HFFc6 (cell line): ENCODE results near the gene GCH1. TPM values are rescaled to one million over a fixed set of nuclear protein-coding genes. Genes with fewer than 3 reads are reported as not detected.
"Not testable (repeated sequence)": the region's sequence is repeated elsewhere in the genome, so short reads cannot be mapped to it uniquely, and the experiment has no call there.

Experiments
- DNase-seq: peaks from one replicate; pipeline ENCODE4 v3.0.0-alpha.2; 2018
- H3K27ac Mint-ChIP-seq: 2 replicates; pipeline ENCODE4 v1.8.0; 2020; ENCODE audit warnings: mild to moderate bottlenecking, mixed read lengths
- H3K27me3 Mint-ChIP-seq: 2 replicates; pipeline ENCODE4 v1.8.0; 2021; ENCODE audit warnings: mild to moderate bottlenecking, moderate library complexity, mixed read lengths; ENCODE audit not compliant: insufficient read depth
- H3K36me3 Mint-ChIP-seq: 2 replicates; pipeline ENCODE4 v1.8.0; 2021; ENCODE audit warnings: low read depth, mixed read lengths
- H3K4me1 Mint-ChIP-seq: 2 replicates; pipeline ENCODE4 v1.8.0; 2020; ENCODE audit warnings: low read depth, mixed read lengths
- H3K4me3 Mint-ChIP-seq: 2 replicates; pipeline ENCODE4 v1.8.0; 2020; ENCODE audit warnings: mild to moderate bottlenecking, moderate library complexity, mixed read lengths
- H3K9me3 Mint-ChIP-seq: 2 replicates; pipeline ENCODE4 v1.8.0; 2020; ENCODE audit warnings: mild to moderate bottlenecking, mixed read lengths
- total RNA-seq, 6 experiments: library from RNA; stranded (reverse); fragmentation: NEBNext Ultra II Directional; extraction: Animal tissue kit (Norgen Biotek cat#: 25700); gene quantifications; 2 replicates in 1 of 6; 3 replicates in 5 of 6; pipeline ENCODE4 v1.2.3, GENCODE V29; 2021
- TF ChIP-seq, protein P1 (sequence below): fragments of 200-600 bp; sonication (generic); IDR thresholded peaks from 2 replicates; pipeline ENCODE4 v1.5.0; 2021; ENCODE audit warnings: antibody characterized with exemption, mild to moderate bottlenecking

The GCH1 gene
- total RNA-seq, 6 experiments from 2014 or later, result 0.20 to 0.45 (median 0.31) TPM

DNA sequence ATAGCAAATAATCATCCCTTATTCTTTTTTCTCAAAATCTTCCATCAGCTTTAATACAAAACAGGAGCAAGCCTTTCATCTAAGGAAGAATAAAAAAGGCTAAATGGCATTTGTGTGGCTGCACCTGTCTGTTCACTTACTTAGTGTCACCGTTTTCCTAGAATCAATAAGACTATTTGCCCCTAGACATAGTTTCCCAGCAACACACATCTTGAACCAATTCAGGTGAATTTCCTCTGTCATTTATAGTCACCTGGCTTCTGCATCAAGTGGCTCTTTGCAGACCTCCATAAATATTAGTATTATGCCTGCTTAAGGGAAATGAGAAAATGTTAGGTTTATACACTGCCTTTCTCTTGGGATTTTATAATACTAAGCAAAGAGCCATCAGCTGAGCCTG is 17.4 kb upstream of the GCH1 start:
- no peak for DNase-seq
- Mint-ChIP-seq H3K36me3 (no peaks in the 10 kb centered on the region), H3K4me3 (no peak overlapping the region), H3K4me1 (no peaks in the 10 kb centered on the region), H3K9me3 (no peaks in the 10 kb centered on the region), H3K27me3 (0 out of 2 replicates have a peak, but pooled peaks cover 1% of the 10 kb centered on the region), H3K27ac (no peak overlapping the region)
- TF ChIP-seq, protein P1, sequence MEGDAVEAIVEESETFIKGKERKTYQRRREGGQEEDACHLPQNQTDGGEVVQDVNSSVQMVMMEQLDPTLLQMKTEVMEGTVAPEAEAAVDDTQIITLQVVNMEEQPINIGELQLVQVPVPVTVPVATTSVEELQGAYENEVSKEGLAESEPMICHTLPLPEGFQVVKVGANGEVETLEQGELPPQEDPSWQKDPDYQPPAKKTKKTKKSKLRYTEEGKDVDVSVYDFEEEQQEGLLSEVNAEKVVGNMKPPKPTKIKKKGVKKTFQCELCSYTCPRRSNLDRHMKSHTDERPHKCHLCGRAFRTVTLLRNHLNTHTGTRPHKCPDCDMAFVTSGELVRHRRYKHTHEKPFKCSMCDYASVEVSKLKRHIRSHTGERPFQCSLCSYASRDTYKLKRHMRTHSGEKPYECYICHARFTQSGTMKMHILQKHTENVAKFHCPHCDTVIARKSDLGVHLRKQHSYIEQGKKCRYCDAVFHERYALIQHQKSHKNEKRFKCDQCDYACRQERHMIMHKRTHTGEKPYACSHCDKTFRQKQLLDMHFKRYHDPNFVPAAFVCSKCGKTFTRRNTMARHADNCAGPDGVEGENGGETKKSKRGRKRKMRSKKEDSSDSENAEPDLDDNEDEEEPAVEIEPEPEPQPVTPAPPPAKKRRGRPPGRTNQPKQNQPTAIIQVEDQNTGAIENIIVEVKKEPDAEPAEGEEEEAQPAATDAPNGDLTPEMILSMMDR, result no peak

DNA sequence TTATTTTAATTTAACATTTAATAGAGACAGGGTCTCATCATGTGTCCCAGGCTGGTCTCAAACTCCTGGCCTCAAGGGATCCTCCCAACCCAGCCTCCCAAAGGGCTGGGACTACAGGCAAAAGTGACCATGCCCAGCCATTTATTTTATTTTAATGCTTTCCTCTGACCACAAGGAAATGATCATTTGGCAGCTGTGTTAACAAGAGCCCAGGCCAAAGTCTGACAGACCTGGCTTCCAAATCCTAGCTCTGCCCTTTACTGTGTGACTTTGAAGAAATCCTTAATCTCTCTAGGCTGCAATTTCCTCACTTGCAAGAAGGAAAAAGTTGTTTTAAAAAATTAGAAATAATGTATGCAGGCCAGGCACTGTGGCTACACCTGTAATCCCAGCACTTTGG is 16.7 kb upstream of the GCH1 start:
- H3K27ac Mint-ChIP-seq, result no peak overlapping the region
- H3K36me3 Mint-ChIP-seq, result no peaks in the 10 kb centered on the region
- no peaks in the 10 kb centered on the region for H3K9me3 Mint-ChIP-seq
- TF ChIP-seq, protein P1, result no peak
- H3K27me3 Mint-ChIP-seq, result 0 out of 2 replicates have a peak, but pooled peaks cover 1% of the 10 kb centered on the region
- DNase-seq, result no peak
- no peaks in the 10 kb centered on the region for H3K4me1 Mint-ChIP-seq
- H3K4me3 Mint-ChIP-seq, result no peak overlapping the region

DNA sequence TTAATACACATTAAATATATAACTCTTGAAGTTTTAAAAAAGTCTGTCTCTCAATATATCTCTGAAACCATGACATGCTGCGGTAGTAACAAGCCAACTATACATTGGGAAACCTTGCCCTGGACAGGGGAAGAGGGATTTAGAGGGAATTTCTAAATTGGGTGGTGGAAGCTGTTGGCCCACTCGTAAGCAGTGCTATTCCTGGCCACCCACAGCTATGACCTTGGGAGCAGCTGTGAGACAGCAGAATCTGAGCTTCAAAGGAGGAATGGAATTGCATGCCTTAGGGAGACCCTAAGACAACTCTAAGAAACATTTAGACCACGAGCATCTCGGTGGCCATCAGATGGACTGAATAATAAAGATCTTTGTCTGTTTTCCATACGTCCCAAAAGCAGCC is 15.8 kb upstream of the GCH1 start:
- Mint-ChIP-seq H3K27me3 (0 out of 2 replicates have a peak, but pooled peaks cover 1% of the 10 kb centered on the region), H3K27ac (no peak overlapping the region), H3K36me3 (no peaks in the 10 kb centered on the region), H3K4me1 (no peaks in the 10 kb centered on the region), H3K9me3 (no peaks in the 10 kb centered on the region), H3K4me3 (no peak overlapping the region)
- TF ChIP-seq, protein P1, result no peak
- DNase-seq, result no peak

DNA sequence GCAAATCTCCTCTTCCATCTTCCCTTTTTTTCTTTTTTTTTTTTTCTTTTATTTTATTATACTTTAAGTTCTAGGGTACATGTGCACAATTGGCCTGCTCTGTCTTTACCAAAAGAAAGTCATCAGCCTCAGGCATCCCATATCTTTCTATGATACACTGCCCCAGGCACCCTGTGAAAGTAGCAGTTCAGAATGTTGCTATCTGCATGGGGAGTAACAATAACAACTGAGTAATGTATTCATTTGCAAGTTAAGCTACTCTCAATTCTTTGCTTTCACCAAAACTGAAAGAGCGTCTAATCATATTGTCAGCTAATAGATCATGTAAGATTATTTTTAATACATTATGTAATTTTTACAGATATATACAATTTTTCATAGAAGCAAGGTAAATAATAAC is 13.5 kb upstream of the GCH1 start:
- TF ChIP-seq, protein P1, result no peak
- no peaks in the 10 kb centered on the region for H3K4me1 Mint-ChIP-seq
- H3K4me3 Mint-ChIP-seq, result no peak overlapping the region

DNA sequence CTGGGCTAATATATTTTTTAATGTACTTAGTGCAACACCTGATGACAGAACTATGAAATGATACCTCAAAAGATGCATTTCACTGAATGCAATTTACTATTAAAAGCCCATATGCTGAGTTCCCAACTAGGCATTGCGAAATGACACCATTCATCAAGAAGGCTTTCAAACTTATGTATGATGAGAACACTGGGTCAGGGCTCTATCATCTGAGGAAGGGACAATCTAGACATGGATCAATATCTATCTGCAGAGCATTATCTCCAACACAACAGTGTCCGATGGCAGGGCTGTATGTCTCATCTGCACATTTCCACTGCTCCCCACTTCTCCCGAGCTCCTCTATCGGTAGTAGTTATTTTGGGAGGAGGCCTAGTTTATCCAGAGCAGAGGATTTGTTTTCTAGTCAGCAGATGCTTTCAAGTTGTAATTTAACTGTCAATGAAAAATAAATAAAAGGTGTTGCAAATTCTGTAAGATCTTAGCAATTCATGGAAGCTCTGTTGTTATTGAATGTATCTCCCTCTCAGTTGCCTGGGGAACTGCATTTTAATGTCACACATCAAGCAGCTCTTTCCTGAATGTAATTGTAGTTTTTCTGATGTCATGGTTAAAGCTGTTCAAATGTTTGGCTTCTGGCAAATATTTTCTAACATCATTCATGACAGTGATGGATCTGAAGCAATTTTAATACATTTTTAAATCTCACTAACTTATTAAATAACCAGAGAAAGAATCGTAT is 7.4 kb upstream of the GCH1 start:
- H3K4me3 Mint-ChIP-seq, result no peak overlapping the region

More for the DNA sequence above, 13.5 kb upstream of the GCH1 start:
- DNase-seq, result no peak
- H3K9me3 Mint-ChIP-seq, result no peaks in the 10 kb centered on the region
- H3K36me3 Mint-ChIP-seq, result no peaks in the 10 kb centered on the region
- H3K27ac Mint-ChIP-seq, result no peak overlapping the region
- 0 out of 2 replicates have a peak, but pooled peaks cover 1% of the 10 kb centered on the region for H3K27me3 Mint-ChIP-seq

DNA sequence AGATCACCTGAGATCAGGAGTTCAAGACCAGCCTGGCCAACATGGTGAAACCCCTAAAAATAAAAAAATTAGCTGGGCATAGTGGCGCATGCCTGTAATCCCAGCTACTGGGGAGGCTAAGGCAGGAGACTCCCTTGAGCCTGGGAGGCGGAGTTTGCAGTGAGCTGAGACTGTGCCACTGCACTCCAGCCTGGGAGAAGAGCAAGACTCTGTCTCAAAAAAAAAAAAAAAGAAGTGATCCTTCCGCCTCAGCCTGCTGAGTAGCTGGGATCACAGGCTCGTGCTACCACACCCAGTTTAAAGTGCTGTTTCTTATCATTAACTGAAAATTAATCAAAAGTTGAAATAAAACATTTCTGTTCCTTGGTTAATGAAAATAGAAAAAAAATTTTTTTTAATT is 6.3 kb upstream of the GCH1 start:
- H3K9me3 Mint-ChIP-seq, H3K27me3 Mint-ChIP-seq: not testable (repeated sequence)

More for the DNA sequence above, 7.4 kb upstream of the GCH1 start:
- no peaks in the 10 kb centered on the region for H3K9me3 Mint-ChIP-seq
- no peaks in the 10 kb centered on the region; the same call in 1 of the 2 replicates for H3K27me3 Mint-ChIP-seq
- no peak for DNase-seq
- TF ChIP-seq, protein P1, result no peak
- H3K36me3 Mint-ChIP-seq, result no peaks in the 10 kb centered on the region
- H3K4me1 Mint-ChIP-seq, result no peaks in the 10 kb centered on the region
- H3K27ac Mint-ChIP-seq, result no peak overlapping the region

More for the DNA sequence above, 6.3 kb upstream of the GCH1 start:
- not testable (repeated sequence) for H3K4me3 Mint-ChIP-seq, DNase-seq, H3K4me1 Mint-ChIP-seq, H3K27ac Mint-ChIP-seq, H3K36me3 Mint-ChIP-seq
